Non-pigmented ciliary epithelial cell (primary cell): ENCODE data around the gene COLGALT1.

Experiments
- DNase-seq: peaks from one replicate; pipeline ENCODE4 v3.0.0-alpha.2; 2010; ENCODE audit warnings: low read depth

Gene COLGALT1

DNA sequence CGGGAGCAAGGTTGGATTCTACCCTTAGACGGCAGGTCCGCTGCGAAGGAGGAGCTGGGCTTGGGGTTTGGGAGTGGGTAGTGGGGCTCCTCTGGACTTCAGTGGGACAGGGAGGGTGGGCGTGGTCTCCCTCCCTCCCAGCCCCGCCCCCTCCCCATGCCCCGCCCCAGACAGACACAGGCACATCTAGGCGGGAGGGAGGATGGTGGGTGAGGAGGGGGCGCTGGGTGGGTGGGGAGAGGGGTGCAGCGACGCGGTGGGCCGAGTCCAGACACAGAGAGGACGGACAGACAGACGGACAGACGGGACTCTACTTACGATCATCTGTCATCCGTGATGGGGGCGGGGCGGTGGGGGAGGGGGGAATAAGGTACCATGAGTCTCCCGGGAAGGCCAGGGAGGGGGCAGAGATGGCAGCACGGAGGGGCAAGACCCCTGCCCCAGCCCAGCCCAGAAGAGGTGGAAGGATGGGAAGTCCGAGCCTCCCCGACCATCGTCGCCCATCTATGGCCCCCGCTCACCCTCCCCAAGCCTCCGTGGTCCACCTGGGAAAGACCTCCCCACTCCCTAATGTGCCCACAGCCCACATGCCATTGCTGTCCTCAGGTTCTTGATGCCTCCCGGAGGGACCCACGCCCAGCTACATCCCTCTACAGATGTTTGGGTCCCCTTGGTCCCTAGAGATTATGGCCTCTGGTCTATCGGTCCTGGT, 67.9 kb downstream of the COLGALT1 start:
- DNase-seq, result no peak

DNA sequence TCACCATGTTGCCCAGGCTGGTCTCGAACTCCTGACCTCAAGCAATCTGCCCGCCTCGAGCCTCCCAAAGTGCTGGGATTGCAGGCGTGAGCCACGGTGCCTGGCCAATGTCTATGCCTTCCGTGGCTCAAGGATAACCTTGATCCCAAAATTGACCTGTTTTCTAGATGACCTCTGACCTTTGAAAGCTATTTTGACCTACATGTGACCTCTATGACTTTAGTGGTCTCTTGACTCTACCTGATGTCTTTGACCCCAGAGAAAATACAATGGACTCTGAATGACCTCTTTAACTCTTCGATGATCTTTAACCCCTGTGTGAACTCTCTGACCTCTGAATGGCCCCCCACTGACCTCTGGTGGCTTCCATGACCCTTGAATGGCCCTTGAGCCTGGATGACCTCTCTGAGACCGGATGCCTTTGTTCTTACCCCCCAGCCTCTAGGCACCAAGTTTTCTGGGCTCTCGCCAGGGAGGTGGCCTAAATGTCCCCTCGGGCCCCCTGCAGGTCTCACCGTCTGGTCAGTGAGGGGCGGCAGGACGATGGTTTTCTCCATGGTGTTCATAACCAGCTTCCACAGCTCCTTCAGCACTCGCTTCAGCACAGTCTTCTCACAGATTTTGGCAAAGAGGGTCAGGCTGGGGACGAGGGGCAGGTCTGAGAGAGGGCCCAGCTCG, 69.0 kb downstream of the COLGALT1 start:
- DNase-seq, result no peak

DNA sequence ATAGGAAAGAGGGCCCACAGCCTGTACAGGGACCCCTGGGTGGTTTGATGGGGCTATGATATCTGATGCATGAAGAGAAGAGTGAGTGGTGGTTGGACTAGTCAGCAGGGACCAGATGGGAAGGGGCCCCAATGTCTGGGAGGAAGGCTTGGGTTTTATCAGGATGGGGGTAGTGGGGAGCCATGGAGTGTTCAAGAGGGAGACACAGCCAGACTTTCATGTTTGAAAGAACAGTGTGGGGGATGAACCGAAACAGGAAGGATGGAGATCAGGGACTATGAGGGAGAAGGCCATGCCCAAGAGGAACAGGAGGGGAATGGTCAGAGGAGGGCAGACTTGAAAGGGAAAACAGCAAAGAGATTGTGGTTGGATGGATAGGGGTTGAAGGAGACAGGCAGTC, 69.6 kb downstream of the COLGALT1 start:
- DNase-seq, result no peak

DNA sequence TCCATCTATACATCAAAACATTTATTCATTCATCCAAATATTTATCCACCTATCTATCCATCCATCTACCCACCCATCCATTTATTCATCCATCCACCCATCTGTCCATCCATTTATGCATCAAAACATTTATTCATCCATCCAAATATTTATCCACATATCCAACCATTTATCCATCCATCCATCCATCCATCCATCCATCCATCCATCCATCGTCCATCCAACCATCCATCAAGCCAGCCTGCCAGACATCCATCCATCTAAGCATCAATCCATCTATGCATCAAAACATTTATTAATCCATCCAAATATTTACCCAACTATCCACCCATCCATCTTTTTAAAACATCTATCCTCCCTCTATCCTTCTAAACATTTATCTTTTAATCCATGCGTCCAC, 70.5 kb downstream of the COLGALT1 start:
- DNase-seq, result no peak

DNA sequence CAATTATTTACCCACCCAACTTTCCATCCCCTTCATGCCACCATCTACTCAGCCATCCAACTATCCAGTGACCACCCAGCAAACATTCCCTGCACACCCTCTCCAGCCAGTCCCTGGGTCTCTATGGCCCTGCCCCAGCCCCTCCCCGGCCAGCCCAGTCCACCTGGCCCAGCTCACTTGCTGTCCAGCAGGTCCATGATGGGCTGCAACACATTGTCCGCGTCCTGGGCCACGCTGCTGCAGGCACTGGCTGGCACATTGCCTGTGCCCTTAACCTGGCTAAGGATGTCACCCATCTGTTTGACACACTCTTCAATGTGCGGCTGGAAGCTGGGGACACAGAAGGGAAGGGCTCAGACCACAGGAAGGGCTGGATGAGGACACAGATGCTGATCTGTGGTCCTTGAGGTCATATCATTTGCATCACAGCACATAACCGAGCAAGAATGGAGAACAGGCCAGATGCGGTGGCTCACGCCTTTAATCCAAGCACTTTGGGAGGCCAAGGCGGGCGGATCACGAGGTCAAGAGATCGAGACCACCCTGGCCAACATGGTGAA, 71.1 kb downstream of the COLGALT1 start:
- DNase-seq, result no peak

DNA sequence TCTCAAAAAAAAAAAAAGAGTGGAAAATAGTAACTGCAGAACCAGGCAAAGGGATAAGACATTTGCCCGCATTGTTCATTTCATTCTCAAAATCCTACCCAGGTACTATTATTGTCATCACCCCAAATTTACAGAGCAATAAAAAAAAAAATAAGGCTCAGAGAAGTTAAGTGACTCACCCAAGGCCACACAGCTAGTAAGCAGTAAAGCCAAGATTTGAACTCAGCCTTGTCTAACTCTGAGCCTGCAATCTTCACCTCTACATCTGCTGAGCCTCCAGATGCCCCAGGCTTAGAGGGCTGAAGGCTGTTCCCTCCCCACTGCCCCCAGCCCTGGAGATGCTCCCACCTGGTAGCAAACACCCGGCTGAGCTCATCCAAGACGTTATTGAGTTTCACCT, 71.7 kb downstream of the COLGALT1 start:
- no peak for DNase-seq

DNA sequence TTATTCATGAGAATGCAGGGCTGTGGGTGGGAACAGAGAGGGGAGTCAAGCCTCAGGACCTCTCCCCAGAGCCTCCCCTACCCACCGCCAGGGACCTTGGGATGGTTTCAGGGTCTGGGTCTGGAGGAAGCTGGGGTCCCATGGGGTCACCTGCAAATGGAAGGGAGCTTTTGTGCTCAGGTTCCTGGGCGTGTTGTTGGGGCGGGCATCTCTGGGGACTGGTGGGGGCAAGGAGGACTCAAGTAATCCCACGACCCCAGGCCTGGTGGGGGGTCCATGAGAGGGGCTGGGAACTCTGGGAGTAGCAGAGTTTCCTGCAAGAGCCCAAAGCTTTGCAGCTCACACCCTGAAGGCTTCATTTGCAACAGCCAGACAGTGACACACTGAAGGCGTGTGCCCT, 72.5 kb downstream of the COLGALT1 start:
- DNase-seq, result no peak

DNA sequence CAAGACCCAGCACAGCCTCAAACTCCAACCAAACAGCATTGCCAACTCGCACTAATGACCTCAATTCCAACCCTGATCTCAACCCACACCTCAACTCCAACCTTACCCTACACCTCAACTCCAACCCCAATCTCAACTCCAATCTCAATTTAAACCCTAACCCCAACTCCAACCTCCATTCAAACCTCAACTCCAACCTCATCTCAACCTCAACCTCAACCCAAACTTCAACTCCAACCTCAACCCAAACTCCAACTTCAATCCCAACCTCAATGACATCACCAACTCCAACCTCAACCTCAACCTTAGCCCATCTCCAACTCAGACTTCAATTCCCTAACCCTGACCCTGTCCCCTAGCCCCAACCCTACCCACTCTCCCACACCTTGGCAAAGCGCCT, 74.3 kb downstream of the COLGALT1 start:
- DNase-seq, result no peak

DNA sequence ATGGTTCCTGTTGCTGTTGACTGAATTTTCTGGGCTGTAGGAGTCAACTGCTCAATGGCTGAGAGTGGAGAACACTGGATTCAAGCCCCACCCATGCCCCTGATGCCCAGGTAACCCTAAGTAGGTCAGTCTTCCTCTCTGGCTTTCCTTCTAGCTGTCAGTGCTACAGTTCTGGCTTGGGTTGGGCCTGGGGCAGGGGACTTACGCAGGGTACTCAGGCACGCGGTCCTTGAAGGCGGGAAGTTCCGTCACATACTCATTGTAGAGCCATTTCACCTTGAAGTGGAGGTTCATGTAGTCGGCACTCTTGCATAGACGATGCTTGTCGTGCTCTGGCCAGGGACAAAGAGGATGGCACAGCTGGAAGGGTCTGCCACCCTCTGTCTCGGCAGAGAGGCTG, 77.1 kb downstream of the COLGALT1 start:
- no peak for DNase-seq
